ENCODE measurements around the gene MMP25.

GRCh38 chr16:3047387-3047720 lies 993 bp downstream of the MMP25 start:
- TF ChIP-seq CTCF (conservative IDR thresholded peaks at IDR 0.05; ENCODE audit: low read length) (no peak), EZH2phosphoT487 (IDR thresholded peaks at IDR 0.05; ENCODE audit: borderline replicate concordance) (no peak)
